Colonic mucosa (tissue), 4 donors: Measurements from ENCODE around the gene B4GALT6. TPM values are rescaled to one million over a fixed set of nuclear protein-coding genes. Genes with fewer than 3 reads are reported as not detected.
A peak's percentile ranks its signal among the peaks of the same experiment; 100 is the strongest.

Experiments used
- DNase-seq: peaks from one replicate; pipeline ENCODE4 v3.0.0-alpha.2; 2020
- H3K27ac ChIP-seq: fragments of 200-600 bp; one replicate; pipeline ENCODE4 v1.8.0; 2021
- H3K27me3 ChIP-seq: fragments of 200-600 bp; one replicate; pipeline ENCODE4 v1.8.0; 2021
- H3K36me3 ChIP-seq: fragments of 200-600 bp; one replicate; pipeline ENCODE4 v1.8.0; 2021
- H3K4me1 ChIP-seq: fragments of 200-600 bp; one replicate; pipeline ENCODE4 v1.8.0; 2021; ENCODE audit warnings: mild to moderate bottlenecking
- H3K4me3 ChIP-seq: fragments of 200-600 bp; one replicate; pipeline ENCODE4 v1.8.0; 2021
- H3K9ac ChIP-seq, 2 donors: one replicate each; pipeline ENCODE4 v1.7.0; 2013; ENCODE audit warnings: control low read depth in 2 of 2, low read depth in 2 of 2, low read length in 2 of 2
- H3K9me3 ChIP-seq: fragments of 200-600 bp; one replicate; pipeline ENCODE4 v1.8.0; 2021
- CTCF ChIP-seq: fragments of 200-600 bp; IDR thresholded peaks from one replicate; pipeline ENCODE4 v1.8.0; 2022; ENCODE audit warnings: antibody characterized with exemption, mild to moderate bottlenecking
- intact Hi-C: fragments of 100-400 bp; cut with DNase I; formaldehyde crosslinking; loops from one replicate; pipeline ENCODE4 v1.14.1; 2022
- total RNA-seq, 2 donors: library from RNA; stranded (reverse); fragmentation: NEBNext Ultra II Directional in 1 of 2; extraction: Animal tissue kit (Norgen Biotek cat#: 25700) in 1 of 2; gene quantifications; one replicate each; pipeline ENCODE4 v1.2.1, GENCODE V29; 2021
- donor health status: healthy.
- donor health status: DM: no; HTN: no; CAD: no.
- donor health status: DM: no; HTN: no; CAD: no.

Gene B4GALT6
- total RNA-seq, 2 donors from 2014 or later: 5.7 to 7.5 TPM

- Histone ChIP-seq H3K9me3 (no peaks in the 10 kb centered on the region), H3K4me3 (no peak overlapping the region), H3K27me3 (no peaks in the 10 kb centered on the region), H3K36me3 (no peaks in the 10 kb centered on the region), H3K27ac (no peak overlapping the region), H3K4me1 (no peaks in the 10 kb centered on the region), H3K9ac (no peak overlapping the region)
- intact Hi-C loops: no loop called here
- DNase-seq: no peak
- TF ChIP-seq CTCF: no peak
Observed at GRCh38 chr18:31626409-31626808, 58.0 kb downstream of the B4GALT6 start.

- peak; percentile 39 for DNase-seq
- intact Hi-C loops: no loop called here
Observed at GRCh38 chr18:31624892-31625640, 59.3 kb downstream of the B4GALT6 start.

GRCh38 chr18:31619291-31619690, 65.1 kb downstream of the B4GALT6 start:
- Histone ChIP-seq H3K9me3 (no peaks in the 10 kb centered on the region), H3K4me1 (no peaks in the 10 kb centered on the region), H3K27ac (no peak overlapping the region), H3K9ac (no peak overlapping the region), H3K27me3 (no peaks in the 10 kb centered on the region), H3K36me3 (no peaks in the 10 kb centered on the region), H3K4me3 (no peak overlapping the region)
- intact Hi-C loops: no loop called here
- DNase-seq: no peak
- no peak for TF ChIP-seq CTCF

More at GRCh38 chr18:31624892-31625640, 59.3 kb downstream of the B4GALT6 start:
- Histone ChIP-seq H3K36me3 (no peaks in the 10 kb centered on the region), H3K27me3 (no peaks in the 10 kb centered on the region), H3K9ac (no peak overlapping the region), H3K27ac (no peak overlapping the region), H3K4me3 (no peak overlapping the region), H3K9me3 (no peaks in the 10 kb centered on the region), H3K4me1 (no peaks in the 10 kb centered on the region)
- no peak for TF ChIP-seq CTCF

- no peak for DNase-seq
- no peaks in the 10 kb centered on the region for H3K9me3 ChIP-seq
- no peak overlapping the region for H3K27ac ChIP-seq
- no peak for TF ChIP-seq CTCF
- H3K9ac ChIP-seq: no peak overlapping the region
- intact Hi-C loops: no loop called here
- no peaks in the 10 kb centered on the region for H3K27me3 ChIP-seq
- no peaks in the 10 kb centered on the region for H3K36me3 ChIP-seq
- H3K4me1 ChIP-seq: no peaks in the 10 kb centered on the region
- H3K4me3 ChIP-seq: no peak overlapping the region
Observed at GRCh38 chr18:31618801-31619200, 65.6 kb downstream of the B4GALT6 start.

- no peaks in the 10 kb centered on the region for H3K9me3 ChIP-seq
- H3K4me3 ChIP-seq: no peak overlapping the region
- no peak overlapping the region for H3K27ac ChIP-seq
- TF ChIP-seq CTCF: no peak
- no peaks in the 10 kb centered on the region for H3K36me3 ChIP-seq
- intact Hi-C loops: no loop called here
- H3K9ac ChIP-seq: no peak overlapping the region
- DNase-seq: no peak
- H3K4me1 ChIP-seq: no peaks in the 10 kb centered on the region
- H3K27me3 ChIP-seq: no peaks in the 10 kb centered on the region
Observed at GRCh38 chr18:31617031-31617717, 67.2 kb downstream of the B4GALT6 start.
